Hypothalamus (tissue), 51 donors: ENCODE data around the gene NUDT19.
A peak's percentile ranks its signal among the peaks of the same experiment; 100 is the strongest.
"Not testable (repeated sequence)": the region's sequence is repeated elsewhere in the genome, so short reads cannot be mapped to it uniquely, and the experiment has no call there.

Source experiments
- DNase-seq, 51 donors: peaks; one replicate each; lab custom pipeline; 2025; lab: John Stamatoyannopoulos, UW

The NUDT19 gene

GRCh38 chr19:32704006-32704405 is 12.4 kb downstream of the NUDT19 start:
- not testable (repeated sequence) for DNase-seq

- DNase-seq, result no peak
These were observed 16.8 kb downstream of the NUDT19 start for GRCh38 chr19:32708457-32708856.

DNA sequence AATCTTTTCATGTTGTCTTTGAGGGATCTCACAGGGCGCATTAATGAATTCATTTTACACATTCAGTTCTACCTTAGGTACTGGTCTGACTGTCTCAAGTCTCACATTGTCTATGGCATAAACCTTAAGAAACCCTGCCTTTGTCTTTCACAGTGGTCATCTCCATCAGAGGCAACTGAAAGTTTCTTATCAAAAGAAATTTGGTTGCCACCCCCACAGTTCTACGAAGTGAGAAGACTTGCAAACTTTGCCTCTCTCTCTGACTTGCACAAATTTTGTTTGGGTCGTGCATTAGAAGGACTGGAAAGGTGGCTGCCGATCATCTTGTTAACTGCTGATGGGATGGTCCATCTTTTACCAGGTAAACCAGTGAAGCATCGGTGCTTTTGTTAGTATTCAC is 17.4 kb downstream of the NUDT19 start:
- DNase-seq, result no peak

DNA sequence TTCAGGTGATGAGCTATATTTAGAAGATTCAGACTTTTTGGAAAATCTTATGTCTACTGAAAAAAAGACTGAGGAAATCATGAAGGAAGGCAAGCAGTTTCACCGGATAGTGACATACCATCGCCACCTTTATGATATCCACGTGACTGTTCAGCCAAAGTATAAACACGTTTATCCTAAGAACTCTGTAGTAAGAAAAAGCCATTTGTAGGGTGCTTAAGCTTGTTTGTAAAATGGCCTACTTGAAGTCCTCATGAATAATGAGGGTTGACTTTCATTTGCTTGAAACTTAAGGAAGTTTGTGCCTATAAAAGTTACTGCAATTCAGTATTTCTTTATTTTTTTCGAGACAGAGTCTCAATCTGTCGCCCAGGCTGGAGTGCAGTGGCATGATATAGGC is 20.1 kb downstream of the NUDT19 start:
- DNase-seq, result no peak

- not testable (repeated sequence) for DNase-seq
These were observed 24.6 kb downstream of the NUDT19 start for GRCh38 chr19:32716203-32716602.

DNA sequence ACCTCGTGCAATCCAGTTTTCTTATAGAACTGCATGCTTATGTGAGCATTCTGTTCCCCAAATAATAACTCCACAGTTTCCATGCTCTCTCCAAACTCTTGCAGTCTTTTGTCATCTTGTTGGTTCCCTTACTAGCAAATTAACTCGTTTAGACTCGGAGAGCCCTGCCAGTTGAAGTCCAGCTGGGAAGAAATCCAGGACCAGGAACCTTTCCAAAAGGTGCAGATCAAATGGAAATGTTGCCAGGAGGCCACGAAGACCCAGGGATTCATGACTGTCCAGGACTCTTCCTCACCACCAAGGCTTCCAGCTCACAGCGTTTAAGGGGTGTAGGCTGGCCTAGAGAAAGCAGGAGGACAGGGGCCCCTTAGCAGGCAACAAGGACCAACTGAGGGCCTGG is 25.9 kb downstream of the NUDT19 start:
- DNase-seq, result no peak

- peak in 1 of 51 donors; percentile 3 for DNase-seq
These were observed 26.7 kb downstream of the NUDT19 start for GRCh38 chr19:32718286-32718685.

GRCh38 chr19:32719611-32720059 is 28.0 kb downstream of the NUDT19 start, which contains the start of gene TDRD12:
TDRD12 (plus strand) TSS chr19:32719767; CDS start chr19:32720073, 306 bp downstream.
- no peak for DNase-seq

DNA sequence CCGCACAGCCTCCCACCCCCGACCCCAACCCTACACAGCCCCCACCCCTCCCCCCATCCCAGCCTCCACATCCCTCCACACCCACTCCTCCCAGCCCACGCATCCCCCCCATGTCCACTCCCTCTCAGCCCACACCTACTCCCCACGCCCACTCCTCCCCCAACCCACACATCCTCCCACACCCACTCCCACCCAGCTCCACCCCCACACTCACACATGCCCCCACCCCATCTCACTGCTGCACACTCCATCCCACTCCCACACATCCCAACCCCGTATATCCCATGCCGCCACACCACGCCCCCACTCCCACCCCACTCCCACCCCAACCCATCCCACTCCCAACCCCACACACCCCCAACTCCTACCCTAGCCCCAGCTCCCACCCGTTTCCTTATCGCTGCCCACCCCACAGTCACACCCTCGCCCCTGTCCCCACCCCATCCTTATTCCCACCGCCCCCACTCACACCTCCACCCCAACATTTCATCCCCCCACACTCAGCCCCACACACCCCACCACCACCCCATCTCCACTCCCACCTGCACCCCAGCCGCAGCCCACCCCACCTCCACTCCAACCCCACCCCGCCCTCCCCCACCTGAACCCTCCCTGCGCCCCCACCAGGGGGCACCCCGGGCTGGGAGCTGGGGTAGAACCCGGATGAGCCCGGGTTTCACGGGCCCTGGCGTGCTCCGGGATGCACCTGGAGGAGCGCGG is 28.8 kb downstream of the NUDT19 start:
- DNase-seq, result no peak

DNA sequence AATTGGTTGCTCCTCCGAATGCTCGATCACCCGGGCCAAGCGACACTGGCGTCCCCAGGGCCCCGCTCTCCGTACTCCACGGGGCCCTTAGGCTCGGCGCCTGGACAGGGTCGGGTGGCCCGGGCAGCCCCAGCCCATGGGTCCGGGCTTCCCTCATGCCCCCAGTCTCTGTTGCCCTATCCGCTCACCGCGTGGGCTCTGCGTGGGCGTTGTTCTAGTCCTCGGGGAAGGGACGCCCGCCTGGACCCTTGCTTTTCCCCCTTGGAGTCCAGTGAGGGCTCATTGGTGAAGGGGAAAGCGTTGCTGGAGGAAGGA is 29.3 kb downstream of the NUDT19 start:
- DNase-seq, result no peak

DNA sequence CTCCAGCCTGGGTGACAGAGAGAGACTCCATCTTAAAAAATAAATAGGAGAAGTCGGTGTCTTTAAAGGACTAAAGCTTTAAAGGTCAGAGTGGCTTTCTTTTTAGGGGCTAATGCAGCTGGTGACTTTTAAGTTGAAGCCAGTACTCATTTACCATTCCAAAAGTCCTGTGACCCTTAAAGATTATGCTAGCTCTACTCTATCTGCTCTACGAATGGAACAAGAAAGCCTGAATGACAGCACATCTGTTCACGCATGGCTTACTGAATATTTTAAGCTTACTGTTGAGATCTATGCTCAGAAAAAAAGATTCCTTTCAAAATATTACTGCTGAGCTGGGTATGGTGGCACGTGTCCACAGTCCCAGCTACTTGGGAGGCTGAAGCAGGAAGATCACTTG is 44.3 kb downstream of the NUDT19 start:
- DNase-seq, result no peak

DNA sequence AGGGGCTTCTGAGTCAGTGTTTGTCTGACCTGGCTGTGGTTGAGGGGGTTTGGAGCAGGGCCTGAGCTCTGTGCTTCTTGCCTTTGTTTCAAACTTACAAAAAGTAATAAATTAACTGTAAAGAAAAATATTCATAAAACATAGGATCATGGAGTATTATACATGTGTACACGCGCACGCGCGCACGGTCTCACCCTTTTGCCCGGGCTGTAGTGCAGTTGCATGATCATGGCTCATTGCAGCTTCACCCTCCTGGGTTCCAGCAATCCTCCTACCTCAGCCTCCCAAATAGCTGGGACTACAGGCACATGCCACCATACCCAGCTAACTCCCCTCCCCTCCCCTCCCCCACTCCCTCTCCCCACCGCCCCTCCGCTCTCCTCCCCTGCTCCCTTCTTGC is 51.4 kb downstream of the NUDT19 start:
- no peak for DNase-seq

GRCh38 chr19:32743447-32743846 is 51.8 kb downstream of the NUDT19 start:
- DNase-seq, result no peak

DNA sequence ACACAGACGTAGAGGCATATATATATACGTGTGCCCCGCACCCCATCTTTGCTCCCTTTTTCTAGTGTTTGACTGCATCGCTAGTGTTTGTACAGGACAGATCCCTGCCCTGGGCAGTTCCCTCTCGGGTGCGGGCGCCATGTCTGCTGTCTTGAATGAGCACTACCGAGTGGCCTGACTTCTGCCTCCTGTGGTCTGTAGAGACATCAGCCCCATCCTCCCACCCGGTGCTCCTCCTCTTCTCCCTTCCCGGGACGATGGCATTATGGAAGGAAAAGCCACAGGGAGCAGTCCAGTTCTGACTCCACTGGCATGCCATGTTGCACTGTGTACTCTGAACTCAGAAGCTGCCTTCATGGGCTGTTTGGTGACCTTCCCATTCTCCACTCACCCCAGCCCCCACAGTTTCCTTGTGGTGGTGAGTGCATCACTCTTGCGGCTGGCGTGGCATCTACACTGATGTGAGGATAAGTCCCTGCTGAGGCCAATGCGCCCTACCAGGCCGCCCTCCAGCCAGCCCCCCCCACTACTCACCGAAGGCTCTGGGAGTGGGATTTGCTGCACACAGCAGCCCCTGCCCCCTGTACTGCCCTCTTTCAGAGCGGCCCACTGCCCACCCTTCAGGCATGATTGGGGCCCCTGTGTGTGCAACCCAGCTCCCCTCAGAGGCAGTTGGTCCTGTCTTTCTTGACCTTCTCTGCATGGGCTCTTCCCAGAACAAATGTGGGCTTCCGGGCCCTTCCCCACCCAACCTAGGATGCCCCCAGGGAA is 53.1 kb downstream of the NUDT19 start:
- DNase-seq, result no peak

DNA sequence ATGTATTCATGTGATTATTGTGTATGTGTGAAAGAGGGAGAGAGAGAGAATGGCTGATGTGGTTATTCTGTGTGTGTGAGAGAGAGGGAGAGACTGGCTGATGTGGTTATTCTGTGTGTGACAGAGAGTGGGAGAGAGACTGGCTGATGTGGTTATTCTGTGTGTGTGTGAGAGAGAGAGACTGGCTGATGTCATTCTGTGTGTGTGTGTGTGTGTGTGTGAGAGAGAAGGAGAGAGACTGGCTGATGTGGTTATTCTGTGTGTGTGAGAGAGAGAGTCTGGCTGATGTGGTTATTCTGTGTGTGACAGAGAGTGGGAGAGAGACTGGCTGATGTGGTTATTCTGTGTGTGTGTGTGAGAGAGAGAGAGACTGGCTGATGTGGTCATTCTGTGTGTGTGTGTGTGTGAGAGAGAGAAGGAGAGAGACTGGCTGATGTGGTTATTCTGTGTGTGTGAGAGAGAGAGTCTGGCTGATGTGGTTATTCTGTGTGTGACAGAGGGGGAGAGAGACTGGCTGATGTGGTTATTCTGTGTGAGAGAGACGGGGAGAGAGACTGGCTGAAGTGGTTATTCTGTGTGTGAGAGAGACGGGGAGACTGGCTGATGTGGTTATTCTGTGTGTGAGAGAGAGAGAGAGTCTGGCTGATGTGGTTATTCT is 54.1 kb downstream of the NUDT19 start:
- DNase-seq, result not testable (repeated sequence)

GRCh38 chr19:32746631-32747196 is 55.1 kb downstream of the NUDT19 start:
- peak in 2 of 51 donors; percentile 4 to 13 for DNase-seq

DNA sequence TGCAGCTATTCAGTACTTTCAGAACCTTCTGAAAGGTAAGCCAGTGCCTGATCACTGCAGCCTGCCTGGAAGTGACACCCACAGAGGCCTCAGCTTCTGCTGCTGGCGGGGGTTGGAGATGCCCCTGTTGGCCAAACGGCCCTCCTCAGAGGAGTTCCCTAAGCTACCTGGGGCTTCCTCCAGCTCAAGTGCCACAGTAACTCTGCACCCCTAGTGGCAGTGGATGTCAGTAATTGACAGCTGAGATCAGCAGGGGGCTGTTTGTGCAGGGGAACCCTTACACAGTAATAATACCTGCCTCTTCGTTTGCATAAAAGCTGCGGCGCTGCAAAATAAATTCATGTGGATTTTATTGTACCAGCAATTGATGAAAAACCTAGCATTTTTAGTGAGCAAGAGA is 56.9 kb downstream of the NUDT19 start:
- DNase-seq, result no peak

- DNase-seq, result no peak
These were observed 57.3 kb downstream of the NUDT19 start for GRCh38 chr19:32748948-32749347.

GRCh38 chr19:32749361-32749760 is 57.7 kb downstream of the NUDT19 start:
- no peak for DNase-seq

DNA sequence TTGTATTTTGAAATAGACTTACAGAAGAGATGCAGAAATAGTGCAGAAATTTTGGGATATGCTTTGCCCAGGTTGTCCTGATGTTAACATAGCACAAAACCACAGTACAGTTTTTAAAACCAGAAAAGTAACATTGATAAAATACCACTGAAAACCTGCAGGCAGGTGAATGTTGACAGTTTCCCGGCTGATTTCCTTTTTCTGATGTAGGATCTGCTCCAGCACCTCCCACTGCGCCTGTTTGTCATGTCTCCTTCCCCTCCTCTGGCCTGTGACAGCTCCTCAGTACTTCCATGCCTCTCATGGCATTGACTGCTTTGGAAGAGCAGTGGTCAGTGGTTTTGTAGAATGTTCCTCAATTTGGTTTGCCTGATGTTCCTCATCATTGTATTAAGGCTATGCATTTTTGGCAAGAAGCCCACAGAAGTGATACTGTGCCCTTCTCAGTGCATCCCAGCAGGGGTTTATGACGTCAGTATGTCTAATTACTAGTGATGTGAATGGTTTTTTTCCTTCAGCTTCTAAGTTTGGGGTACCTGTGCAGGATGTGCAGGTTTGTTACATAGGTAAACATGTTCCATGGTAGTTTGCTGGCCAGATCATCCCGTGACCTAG is 58.9 kb downstream of the NUDT19 start:
- no peak for DNase-seq

- DNase-seq, result no peak
These were observed 59.4 kb downstream of the NUDT19 start for GRCh38 chr19:32751066-32751465.
